ENCODE measurements around the gene NFATC1. TPM values are rescaled to one million over a fixed set of nuclear protein-coding genes. Genes with fewer than 3 reads are reported as not detected.

The NFATC1 gene
- polyA plus RNA-seq, 1 donor from 2014 or later, result 0.37 TPM

GRCh38 chr18:79555885-79556284, 160.2 kb downstream of the NFATC1 start:
- H3F3A ChIP-seq (ENCODE audit: insufficient read depth, low read length, poor library complexity, severe bottlenecking), result no peaks in the 10 kb centered on the region
- no peak overlapping the region for H3K4me2 ChIP-seq (ENCODE audit: low read length)
- H3K27me3 ChIP-seq (ENCODE audit: insufficient read depth, low read depth, low read length), result no peaks in the 10 kb centered on the region
- TF ChIP-seq POLR2AphosphoS5 (IDR thresholded peaks at IDR 0.05), result no peak
- TF ChIP-seq REST (IDR thresholded peaks at IDR 0.05; ENCODE audit: borderline replicate concordance), result no peak
- TF ChIP-seq EZH2 (IDR thresholded peaks at IDR 0.05; ENCODE audit: borderline replicate concordance, insufficient read depth, low read length, poor library complexity, severe bottlenecking), result no peak
- no peak for TF ChIP-seq MXI1 (conservative IDR thresholded peaks at IDR 0.05; ENCODE audit: poor library complexity, severe bottlenecking)
- TF ChIP-seq TAF1 (IDR thresholded peaks at IDR 0.05; ENCODE audit: low read depth), result no peak
- no peak for TF ChIP-seq CTCF (IDR thresholded peaks at IDR 0.05; ENCODE audit: poor library complexity, severe bottlenecking)
- no peak for TF ChIP-seq SMC3 (conservative IDR thresholded peaks at IDR 0.05; ENCODE audit: poor library complexity)
- TF ChIP-seq EP300 (conservative IDR thresholded peaks at IDR 0.05; ENCODE audit: poor library complexity, severe bottlenecking), result no peak
- TF ChIP-seq RAD21 (conservative IDR thresholded peaks at IDR 0.05), result no peak
- H2AFZ ChIP-seq (ENCODE audit: low read depth, low read length), result no peak overlapping the region
- H4K20me1 ChIP-seq (ENCODE audit: insufficient read depth), result no peaks in the 10 kb centered on the region
- H3K27ac ChIP-seq (ENCODE audit: low read length), result no peak overlapping the region
- H3K9me3 ChIP-seq (ENCODE audit: low read length), result no peaks in the 10 kb centered on the region
- H3K9me2 ChIP-seq (ENCODE audit: insufficient read depth, low read length), result no peaks in the 10 kb centered on the region
- H3K36me3 ChIP-seq (ENCODE audit: insufficient read depth, low read length), result no peaks in the 10 kb centered on the region
- H3K9ac ChIP-seq (ENCODE audit: low read length), result no peak overlapping the region
- H3K4me3 ChIP-seq (ENCODE audit: low read length), result no peak overlapping the region
- H3K79me2 ChIP-seq (replicated peaks; ENCODE audit: insufficient read depth, low read length), result no peaks in the 10 kb centered on the region

GRCh38 chr18:79556829-79557585, 161.3 kb downstream of the NFATC1 start:
- Histone ChIP-seq H3K9ac (ENCODE audit: low read length) (no peak overlapping the region), H3K79me2 (replicated peaks; ENCODE audit: insufficient read depth, low read length) (no peaks in the 10 kb centered on the region), H3K9me2 (ENCODE audit: insufficient read depth, low read length) (no peaks in the 10 kb centered on the region), H2AFZ (ENCODE audit: low read depth, low read length) (no peak overlapping the region), H3K9me3 (ENCODE audit: low read length) (no peaks in the 10 kb centered on the region), H3K4me2 (ENCODE audit: low read length) (no peak overlapping the region), H3K36me3 (ENCODE audit: insufficient read depth, low read length) (no peaks in the 10 kb centered on the region), H3F3A (ENCODE audit: insufficient read depth, low read length, poor library complexity, severe bottlenecking) (no peaks in the 10 kb centered on the region), H4K20me1 (ENCODE audit: insufficient read depth) (no peaks in the 10 kb centered on the region), H3K27ac (ENCODE audit: low read length) (no peak overlapping the region), H3K4me3 (ENCODE audit: low read length) (no peak overlapping the region), H3K27me3 (ENCODE audit: insufficient read depth, low read depth, low read length) (no peaks in the 10 kb centered on the region)
- TF ChIP-seq RAD21 (conservative IDR thresholded peaks at IDR 0.05), result no peak
